ENCODE data around the gene LTBP2. TPM values are rescaled to one million over a fixed set of nuclear protein-coding genes. Genes with fewer than 3 reads are reported as not detected.

The LTBP2 gene
- total and polyA plus RNA-seq, 3 donors from 2014 or later, result 19.6 to 45.3 (median 23.3) TPM

DNA sequence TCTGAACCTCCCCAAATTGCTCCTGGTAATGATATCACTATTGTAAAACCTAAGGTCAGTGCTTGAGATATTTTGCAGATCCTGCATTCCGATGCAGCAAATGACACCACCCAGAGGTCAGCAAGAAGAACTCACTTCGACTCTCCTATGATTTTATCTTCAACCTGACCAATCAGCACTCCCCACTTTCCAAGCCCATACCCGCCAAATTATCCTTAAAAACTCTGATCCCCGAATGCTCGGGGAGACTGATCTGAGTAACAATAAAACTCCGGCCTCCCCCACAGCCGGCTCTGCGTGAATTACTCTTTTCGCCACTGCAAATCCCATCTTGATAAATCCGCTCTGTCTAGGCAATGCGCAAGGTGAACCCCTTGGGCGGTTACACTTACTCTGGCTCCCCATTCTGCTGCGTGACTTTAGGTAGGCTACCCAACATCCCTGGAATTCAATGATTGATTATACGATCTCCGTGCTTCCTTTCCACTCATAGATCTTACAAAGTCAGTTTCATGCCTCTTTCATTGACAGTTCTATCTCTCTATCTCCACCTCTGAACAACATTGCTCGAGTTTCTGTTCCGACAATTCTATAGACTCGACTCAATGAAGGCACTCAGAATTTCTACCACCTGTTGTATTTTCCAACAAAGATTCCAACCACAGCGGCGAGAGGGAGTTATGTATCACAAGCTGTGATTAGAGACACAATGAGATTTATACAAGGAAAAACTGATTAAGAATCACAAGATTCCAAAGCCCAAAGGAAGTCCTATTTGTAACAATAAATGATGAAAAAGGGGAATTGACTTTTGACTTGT, 119.9 kb downstream of the LTBP2 start:
- H3K9me3 ChIP-seq, result no peaks in the 10 kb centered on the region
- H3K27ac ChIP-seq, result peak overlapping the region; percentile 94 to 97
- intact Hi-C loops (cut with DNase I; ENCODE audit: low total_unique reads), result no loop called here
- TF ChIP-seq POLR2A (IDR thresholded peaks at IDR 0.05), result no peak
- TF ChIP-seq, protein P1, sequence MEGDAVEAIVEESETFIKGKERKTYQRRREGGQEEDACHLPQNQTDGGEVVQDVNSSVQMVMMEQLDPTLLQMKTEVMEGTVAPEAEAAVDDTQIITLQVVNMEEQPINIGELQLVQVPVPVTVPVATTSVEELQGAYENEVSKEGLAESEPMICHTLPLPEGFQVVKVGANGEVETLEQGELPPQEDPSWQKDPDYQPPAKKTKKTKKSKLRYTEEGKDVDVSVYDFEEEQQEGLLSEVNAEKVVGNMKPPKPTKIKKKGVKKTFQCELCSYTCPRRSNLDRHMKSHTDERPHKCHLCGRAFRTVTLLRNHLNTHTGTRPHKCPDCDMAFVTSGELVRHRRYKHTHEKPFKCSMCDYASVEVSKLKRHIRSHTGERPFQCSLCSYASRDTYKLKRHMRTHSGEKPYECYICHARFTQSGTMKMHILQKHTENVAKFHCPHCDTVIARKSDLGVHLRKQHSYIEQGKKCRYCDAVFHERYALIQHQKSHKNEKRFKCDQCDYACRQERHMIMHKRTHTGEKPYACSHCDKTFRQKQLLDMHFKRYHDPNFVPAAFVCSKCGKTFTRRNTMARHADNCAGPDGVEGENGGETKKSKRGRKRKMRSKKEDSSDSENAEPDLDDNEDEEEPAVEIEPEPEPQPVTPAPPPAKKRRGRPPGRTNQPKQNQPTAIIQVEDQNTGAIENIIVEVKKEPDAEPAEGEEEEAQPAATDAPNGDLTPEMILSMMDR (IDR thresholded peaks at IDR 0.05), result peak in 1 of 3 experiments; percentile 11
- peak overlapping the region; percentile 78 to 94 for H3K4me3 ChIP-seq
- no peaks in the 10 kb centered on the region for H3K36me3 ChIP-seq (ENCODE audit: low read depth, missing control alignments)
- peak; percentile 33 for DNase-seq
- WGBS, 2 donors, result 6 to 7% methylated on average over 20 of the region's 20 CpGs
- H3K4me1 ChIP-seq, result peaks cover 12% of the 10 kb centered on the region
- H3K27me3 ChIP-seq, result no peaks in the 10 kb centered on the region

DNA sequence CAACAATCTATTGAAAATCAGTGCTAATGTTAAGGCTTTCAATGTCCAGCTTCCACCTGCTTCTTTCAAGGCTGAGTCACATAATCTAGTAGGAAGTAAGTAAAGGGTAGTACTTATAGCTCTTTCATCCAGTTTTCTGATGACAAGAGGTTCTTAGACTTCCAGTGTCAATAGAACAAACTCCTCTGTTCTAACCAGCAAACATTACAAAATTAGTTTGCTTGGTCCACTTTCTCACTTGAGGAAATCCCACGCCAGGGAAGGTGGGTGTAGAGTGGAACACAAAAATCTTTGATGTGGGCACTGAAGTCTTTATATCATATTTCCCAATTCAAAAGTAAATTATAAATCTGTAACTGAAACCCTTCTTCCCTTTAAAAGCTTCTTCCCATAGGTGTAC, 121.6 kb downstream of the LTBP2 start:
- H3K27ac ChIP-seq, result no peak overlapping the region
- H3K4me1 ChIP-seq, result peaks cover 12% of the 10 kb centered on the region
- 88 to 90% methylated on average over 1 of the region's 1 CpG for WGBS, 2 donors

DNA sequence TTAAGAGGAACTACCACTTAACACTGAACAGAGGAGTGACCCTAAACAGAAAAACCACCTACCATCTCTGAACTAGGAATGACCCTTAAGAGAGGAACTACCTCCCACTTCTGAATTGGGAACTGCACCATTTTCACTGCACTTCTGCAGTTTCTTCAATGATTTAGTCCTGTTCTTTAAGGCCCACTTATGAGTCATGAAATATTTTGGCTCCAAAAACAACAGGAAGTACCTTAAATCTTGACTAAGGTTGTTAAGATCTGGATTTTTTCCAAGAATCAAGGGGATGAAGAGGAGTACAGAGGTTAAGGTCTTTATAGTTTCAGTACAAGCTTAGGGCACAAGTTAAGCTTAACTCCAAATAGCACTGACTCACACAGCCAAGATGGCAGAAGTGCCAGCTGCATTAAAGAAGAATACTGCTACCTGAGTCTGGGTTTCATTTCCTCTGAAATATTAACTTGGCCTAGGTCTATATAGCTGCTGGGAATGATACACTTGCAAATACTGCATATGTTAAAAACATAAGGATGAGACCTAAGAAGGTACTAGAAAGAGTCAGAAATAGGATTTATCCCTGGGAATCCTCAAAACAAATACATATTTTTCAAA, 123.1 kb downstream of the LTBP2 start:
- Histone ChIP-seq H3K27me3 (no peaks in the 10 kb centered on the region), H3K4me1 (peaks cover 6% of the 10 kb centered on the region), H3K36me3 (ENCODE audit: low read depth, missing control alignments) (no peaks in the 10 kb centered on the region), H3K4me3 (no peak overlapping the region), H3K9me3 (no peaks in the 10 kb centered on the region), H3K27ac (no peak overlapping the region)
- no peak for TF ChIP-seq POLR2A (IDR thresholded peaks at IDR 0.05)
- TF ChIP-seq, protein P1 (IDR thresholded peaks at IDR 0.05), result no peak
- intact Hi-C loops (cut with DNase I; ENCODE audit: low total_unique reads), result no loop called here
- no peak for DNase-seq

More for the DNA sequence above, 121.6 kb downstream of the LTBP2 start:
- no peak for DNase-seq
- Histone ChIP-seq H3K4me3 (no peak overlapping the region), H3K27me3 (no peaks in the 10 kb centered on the region), H3K9me3 (no peaks in the 10 kb centered on the region), H3K36me3 (ENCODE audit: low read depth, missing control alignments) (no peaks in the 10 kb centered on the region)
- intact Hi-C loops (cut with DNase I; ENCODE audit: low total_unique reads), result no loop called here
- TF ChIP-seq, protein P1 (IDR thresholded peaks at IDR 0.05), result no peak
- no peak for TF ChIP-seq POLR2A (IDR thresholded peaks at IDR 0.05)

DNA sequence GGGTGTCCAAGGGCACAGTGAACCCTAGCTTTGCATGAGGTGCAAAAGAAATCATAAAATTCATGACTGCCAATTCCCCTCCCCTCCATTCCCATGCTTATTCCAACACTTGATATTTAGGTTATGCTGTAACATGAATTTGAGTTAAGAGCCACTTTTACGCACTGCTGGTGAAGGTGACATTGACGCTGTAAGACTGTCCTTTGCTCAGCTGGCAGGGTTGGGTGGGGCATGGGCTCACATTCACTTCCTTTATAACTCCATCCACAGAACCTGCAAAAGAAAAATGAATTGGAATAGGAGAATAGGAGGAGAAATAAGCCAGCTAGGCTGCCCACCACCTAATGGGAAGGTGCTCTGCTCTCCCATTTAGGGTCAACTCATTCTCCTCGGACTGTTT, 125.9 kb downstream of the LTBP2 start:
- Histone ChIP-seq H3K4me3 (no peak overlapping the region), H3K4me1 (no peaks in the 10 kb centered on the region), H3K36me3 (ENCODE audit: low read depth, missing control alignments) (no peaks in the 10 kb centered on the region), H3K9me3 (no peaks in the 10 kb centered on the region), H3K27ac (no peak overlapping the region), H3K27me3 (no peaks in the 10 kb centered on the region)
- intact Hi-C loops (cut with DNase I; ENCODE audit: low total_unique reads), result no loop called here
- DNase-seq, result no peak
- TF ChIP-seq POLR2A (IDR thresholded peaks at IDR 0.05), result no peak
- TF ChIP-seq, protein P1 (IDR thresholded peaks at IDR 0.05), result no peak
- 86 to 90% methylated on average over 3 of the region's 3 CpGs for WGBS, 2 donors

Measured in testis (tissue), 3 donors.